SK-N-MC (cell line): ENCODE data around the gene TMEM60.

Experiments
- EZH2 ChIP-seq: fragments of 200-600 bp; sonication (generic); IDR thresholded peaks from one replicate; pipeline ENCODE4 v1.6.1; 2017; ENCODE audit warnings: antibody characterized with exemption
- POLR2AphosphoS5 ChIP-seq: IDR thresholded peaks from 2 replicates; pipeline ENCODE4 v1.6.1; 2012; ENCODE audit warnings: mild to moderate bottlenecking, low read depth, low read length, borderline replicate concordance

DNA sequence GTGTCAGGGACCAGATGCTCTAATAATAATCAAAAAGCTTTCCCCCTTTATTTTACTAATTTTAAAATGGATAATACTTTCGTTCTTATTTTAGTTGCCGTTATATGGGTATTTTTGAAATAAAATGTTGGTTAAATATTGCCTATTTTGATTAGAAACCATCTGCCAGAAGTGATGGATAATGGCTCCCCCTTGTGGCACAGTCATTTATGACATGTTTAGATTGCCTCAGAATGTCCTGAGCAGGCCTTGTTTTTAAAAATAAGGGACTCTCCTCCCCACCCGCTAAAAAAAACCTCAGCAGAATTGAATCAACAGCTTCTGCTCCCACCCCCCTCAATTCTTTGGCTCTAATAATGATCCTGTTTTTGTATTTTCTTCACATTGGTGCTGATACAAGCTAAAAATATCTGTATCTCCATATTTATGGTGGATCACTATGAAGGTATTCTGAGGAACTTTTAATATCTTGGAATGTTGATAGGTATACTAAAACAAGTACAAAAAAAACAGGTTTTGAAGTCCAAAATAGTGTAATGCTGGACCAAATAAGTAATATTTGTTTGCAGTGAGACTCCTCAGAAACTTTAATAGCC is 38.8 kb downstream of the TMEM60 start:
- TF ChIP-seq EZH2 (no peak), POLR2AphosphoS5 (no peak)
